T-helper 17 cell (primary cell): ENCODE data around the gene GTF2H4. TPM values are rescaled to one million over a fixed set of nuclear protein-coding genes. Genes with fewer than 3 reads are reported as not detected.

Experiments
- ATAC-seq: fragments of 150-1000 bp; cut with Tn5 transposase; 2 replicates; pipeline ENCODE4 v1.10.0; 2021; ENCODE audit warnings: mild to moderate bottlenecking, moderate library complexity
- DNase-seq, 3 donors: peaks; one replicate each; pipeline versions ENCODE4 v3.0.0 to v3.0.0-alpha.2; 2020 to 2021
- H3K9me3 ChIP-seq: one replicate; pipeline ENCODE4 v1.7.0; 2013; ENCODE audit warnings: low read length, mild to moderate bottlenecking; ENCODE audit not compliant: control insufficient read depth, poor library complexity, severe bottlenecking
- H3K27ac Mint-ChIP-seq: one replicate; pipeline ENCODE4 v1.8.0; 2022; ENCODE audit warnings: mild to moderate bottlenecking, moderate library complexity, mixed read lengths
- H3K27me3 Mint-ChIP-seq: one replicate; pipeline ENCODE4 v1.8.0; 2022; ENCODE audit warnings: mixed read lengths
- H3K36me3 Mint-ChIP-seq: one replicate; pipeline ENCODE4 v1.8.0; 2022; ENCODE audit warnings: low read depth, mixed read lengths
- H3K4me1 Mint-ChIP-seq: one replicate; pipeline ENCODE4 v1.8.0; 2022; ENCODE audit warnings: mild to moderate bottlenecking, mixed read lengths
- H3K4me3 Mint-ChIP-seq: one replicate; pipeline ENCODE4 v1.8.0; 2022; ENCODE audit warnings: mild to moderate bottlenecking, moderate library complexity, mixed read lengths
- total RNA-seq, 4 donors: library from RNA in 2 of 4; stranded (reverse) in 2 of 4; gene quantifications; one replicate each; pipeline ENCODE4 v1.2.3 and lab custom pipeline; 2022 to 2026

Gene GTF2H4
- total RNA-seq, 2 donors from 2014 or later, result 11.6 to 19.7 TPM

- Mint-ChIP-seq H3K4me3 (no peak overlapping the region), H3K36me3 (peaks cover 3% of the 10 kb centered on the region), H3K27ac (no peak overlapping the region), H3K4me1 (peaks cover 7% of the 10 kb centered on the region), H3K27me3 (peaks cover 12% of the 10 kb centered on the region)
- no peaks in the 10 kb centered on the region for H3K9me3 ChIP-seq
- DNase-seq (no peak), ATAC-seq (no peak)
Measured at GRCh38 chr6:30930506-30930905, 22.5 kb downstream of the GTF2H4 start.

GRCh38 chr6:30931272-30931671 lies 23.3 kb downstream of the GTF2H4 start:
- H3K4me1 Mint-ChIP-seq, result peaks cover 9% of the 10 kb centered on the region
- H3K36me3 Mint-ChIP-seq, result peaks cover 3% of the 10 kb centered on the region
- no peak overlapping the region for H3K27ac Mint-ChIP-seq

GRCh38 chr6:30931969-30932645 lies 24.1 kb downstream of the GTF2H4 start, which contains the start of gene SFTA2:
TSS of gene SFTA2 (minus strand) at chr6:30932170. CDS start at chr6:30932096, 74 bp downstream.
- H3K9me3 ChIP-seq, result no peaks in the 10 kb centered on the region
- Mint-ChIP-seq H3K27me3 (peaks cover 19% of the 10 kb centered on the region), H3K4me3 (no peak within 1 kb of the TSS), H3K36me3 (no peaks in the 10 kb centered on the region), H3K4me1 (peaks cover 9% of the 10 kb centered on the region), H3K27ac (no peak within 1 kb of the TSS)
- ATAC-seq (no peak), DNase-seq (no peak)

More at GRCh38 chr6:30931272-30931671, 23.3 kb downstream of the GTF2H4 start:
- no peaks in the 10 kb centered on the region for H3K9me3 ChIP-seq
- Mint-ChIP-seq H3K27me3 (peaks cover 16% of the 10 kb centered on the region), H3K4me3 (no peak overlapping the region)
- DNase-seq (no peak), ATAC-seq (no peak)

GRCh38 chr6:30932665-30933365 lies 24.8 kb downstream of the GTF2H4 start:
- H3K4me3 Mint-ChIP-seq, result no peak overlapping the region
- no peak for DNase-seq
- peaks cover 22% of the 10 kb centered on the region for H3K27me3 Mint-ChIP-seq
- no peaks in the 10 kb centered on the region for H3K9me3 ChIP-seq
- ATAC-seq, result no peak
- H3K4me1 Mint-ChIP-seq, result peaks cover 9% of the 10 kb centered on the region
- H3K36me3 Mint-ChIP-seq, result no peaks in the 10 kb centered on the region
- no peak overlapping the region for H3K27ac Mint-ChIP-seq

GRCh38 chr6:30935018-30935417 lies 27.0 kb downstream of the GTF2H4 start:
- H3K4me1 Mint-ChIP-seq, result peaks cover 9% of the 10 kb centered on the region
- no peak overlapping the region for H3K27ac Mint-ChIP-seq
- no peak overlapping the region for H3K4me3 Mint-ChIP-seq
- no peak for DNase-seq
- H3K36me3 Mint-ChIP-seq, result no peaks in the 10 kb centered on the region
- no peak for ATAC-seq
- H3K9me3 ChIP-seq, result no peaks in the 10 kb centered on the region
- peaks cover 42% of the 10 kb centered on the region for H3K27me3 Mint-ChIP-seq

GRCh38 chr6:30937265-30937664 lies 29.3 kb downstream of the GTF2H4 start:
- no peaks in the 10 kb centered on the region for H3K9me3 ChIP-seq
- DNase-seq, result no peak
- Mint-ChIP-seq H3K27ac (no peak overlapping the region), H3K4me3 (no peak overlapping the region), H3K4me1 (peaks cover 9% of the 10 kb centered on the region), H3K27me3 (peaks cover 63% of the 10 kb centered on the region), H3K36me3 (no peaks in the 10 kb centered on the region)
- no peak for ATAC-seq

- H3K9me3 ChIP-seq, result no peaks in the 10 kb centered on the region
- H3K4me3 Mint-ChIP-seq, result no peak overlapping the region
- peaks cover 10% of the 10 kb centered on the region for H3K4me1 Mint-ChIP-seq
- H3K36me3 Mint-ChIP-seq, result no peaks in the 10 kb centered on the region
- peaks cover 78% of the 10 kb centered on the region for H3K27me3 Mint-ChIP-seq
- ATAC-seq (no peak), DNase-seq (no peak)
- H3K27ac Mint-ChIP-seq, result no peak overlapping the region
Measured at GRCh38 chr6:30938730-30939129, 30.7 kb downstream of the GTF2H4 start.

GRCh38 chr6:30939473-30939872 lies 31.5 kb downstream of the GTF2H4 start:
- DNase-seq (no peak), ATAC-seq (no peak)
- H3K4me1 Mint-ChIP-seq, result peaks cover 10% of the 10 kb centered on the region
- H3K27ac Mint-ChIP-seq, result no peak overlapping the region
- H3K9me3 ChIP-seq, result no peaks in the 10 kb centered on the region
- peaks cover 81% of the 10 kb centered on the region for H3K27me3 Mint-ChIP-seq
- H3K4me3 Mint-ChIP-seq, result no peak overlapping the region
- H3K36me3 Mint-ChIP-seq, result no peaks in the 10 kb centered on the region

GRCh38 chr6:30940361-30940986 lies 32.5 kb downstream of the GTF2H4 start, which contains the start of gene MUCL3:
TSS of gene MUCL3 (plus strand) at chr6:30940973. CDS start at chr6:30941000, 27 bp downstream.
- ATAC-seq, result no peak
- H3K9me3 ChIP-seq, result no peaks in the 10 kb centered on the region
- Mint-ChIP-seq H3K27me3 (peaks cover 84% of the 10 kb centered on the region), H3K4me3 (no peak within 1 kb of the TSS), H3K27ac (no peak within 1 kb of the TSS), H3K4me1 (peaks cover 7% of the 10 kb centered on the region), H3K36me3 (no peaks in the 10 kb centered on the region)
- no peak for DNase-seq

GRCh38 chr6:30942338-30943060 lies 34.5 kb downstream of the GTF2H4 start:
- H3K27ac Mint-ChIP-seq, result no peak overlapping the region
- no peaks in the 10 kb centered on the region for H3K36me3 Mint-ChIP-seq
- DNase-seq (no peak), ATAC-seq (no peak)
- peaks cover 5% of the 10 kb centered on the region for H3K4me1 Mint-ChIP-seq
- peaks cover 95% of the 10 kb centered on the region for H3K27me3 Mint-ChIP-seq
- H3K4me3 Mint-ChIP-seq, result no peak overlapping the region
- no peaks in the 10 kb centered on the region for H3K9me3 ChIP-seq

GRCh38 chr6:30944051-30944450 lies 36.0 kb downstream of the GTF2H4 start:
- Mint-ChIP-seq H3K27me3 (peaks cover 95% of the 10 kb centered on the region), H3K4me1 (peaks cover 5% of the 10 kb centered on the region), H3K27ac (no peak overlapping the region), H3K4me3 (no peak overlapping the region), H3K36me3 (no peaks in the 10 kb centered on the region)
- DNase-seq (no peak), ATAC-seq (no peak)
- no peaks in the 10 kb centered on the region for H3K9me3 ChIP-seq

- H3K27me3 Mint-ChIP-seq, result peaks cover 85% of the 10 kb centered on the region
- no peaks in the 10 kb centered on the region for H3K9me3 ChIP-seq
- H3K4me3 Mint-ChIP-seq, result no peak overlapping the region
- H3K36me3 Mint-ChIP-seq, result no peaks in the 10 kb centered on the region
- peaks cover 5% of the 10 kb centered on the region for H3K4me1 Mint-ChIP-seq
- ATAC-seq, result no peak
- no peak overlapping the region for H3K27ac Mint-ChIP-seq
- no peak for DNase-seq
Measured at GRCh38 chr6:30945281-30945680, 37.3 kb downstream of the GTF2H4 start.

GRCh38 chr6:30947231-30947630 lies 39.2 kb downstream of the GTF2H4 start:
- H3K4me3 Mint-ChIP-seq, result no peak overlapping the region
- H3K9me3 ChIP-seq, result no peaks in the 10 kb centered on the region
- peaks cover 74% of the 10 kb centered on the region for H3K27me3 Mint-ChIP-seq
- ATAC-seq, result no peak
- DNase-seq, result no peak
- H3K4me1 Mint-ChIP-seq, result peaks cover 5% of the 10 kb centered on the region
- no peaks in the 10 kb centered on the region for H3K36me3 Mint-ChIP-seq
- no peak overlapping the region for H3K27ac Mint-ChIP-seq
